HepG2 (cell line): ENCODE measurements around the gene CFAP100. TPM values are rescaled to one million over a fixed set of nuclear protein-coding genes. Genes with fewer than 3 reads are reported as not detected.

Experiments used
- FOXM1 ChIP-seq: sonication (generic); formaldehyde crosslinking; IDR thresholded peaks from 2 replicates; pipeline ENCODE4 v1.5.0; 2020; ENCODE audit warnings: missing genetic modification reagents
- KAT8 ChIP-seq: IDR thresholded peaks from 2 replicates; pipeline ENCODE4 v1.6.1; 2016; ENCODE audit warnings: missing genetic modification reagents, missing compliant biosample characterization
- MTA3 ChIP-seq: sonication (generic); formaldehyde crosslinking; IDR thresholded peaks from 2 replicates; pipeline ENCODE4 v1.4.0; 2020; ENCODE audit warnings: missing genetic modification reagents
- NCOA2 ChIP-seq: sonication (generic); formaldehyde crosslinking; IDR thresholded peaks from 2 replicates; pipeline ENCODE4 v1.8.0; 2022; ENCODE audit warnings: inconsistent platforms
- POLR2AphosphoS5 ChIP-seq: IDR thresholded peaks from 2 replicates; pipeline ENCODE4 v1.6.1; 2012; ENCODE audit warnings: low read depth, low read length
- RBFOX2 ChIP-seq: fragments of 200-400 bp; formaldehyde crosslinking; IDR thresholded peaks from 2 replicates; pipeline ENCODE4 v1.6.1; 2017; ENCODE audit warnings: low read depth, mild to moderate bottlenecking, low read length
- REXO4 ChIP-seq: sonication (generic); formaldehyde crosslinking; IDR thresholded peaks from 2 replicates; pipeline ENCODE4 v1.8.0; 2022; ENCODE audit warnings: missing genetic modification reagents, mild to moderate bottlenecking, borderline replicate concordance
- SMAD9 ChIP-seq: sonication (generic); formaldehyde crosslinking; IDR thresholded peaks from 2 replicates; pipeline ENCODE4 v1.5.1; 2020; ENCODE audit warnings: mild to moderate bottlenecking, missing genetic modification reagents
- SMYD3 ChIP-seq: sonication (generic); formaldehyde crosslinking; IDR thresholded peaks from 2 replicates; pipeline ENCODE4 v1.8.1; 2023; ENCODE audit warnings: mild to moderate bottlenecking, missing genetic modification reagents
- ZIK1 ChIP-seq: sonication (generic); formaldehyde crosslinking; IDR thresholded peaks from 2 replicates; pipeline ENCODE4 v1.5.0; 2020; ENCODE audit warnings: mild to moderate bottlenecking, low read depth, missing genetic modification reagents, borderline replicate concordance
- ZNF121 ChIP-seq: sonication (generic); formaldehyde crosslinking; IDR thresholded peaks from 2 replicates; pipeline ENCODE4 v1.5.0; 2020; ENCODE audit warnings: mild to moderate bottlenecking, missing genetic modification reagents
- ZNF207 ChIP-seq: fragments of 450-650 bp; IDR thresholded peaks from 2 replicates; pipeline ENCODE4 v1.6.1; 2016; ENCODE audit warnings: antibody characterized with exemption, borderline replicate concordance
- ZNF510 ChIP-seq: sonication (generic); formaldehyde crosslinking; IDR thresholded peaks from 2 replicates; pipeline ENCODE4 v1.4.0; 2020; ENCODE audit warnings: low read depth, mild to moderate bottlenecking, missing genetic modification reagents
- ZNF572 ChIP-seq: sonication (generic); formaldehyde crosslinking; IDR thresholded peaks from 2 replicates; pipeline ENCODE4 v1.5.1; 2020; ENCODE audit warnings: mild to moderate bottlenecking, missing genetic modification reagents
- polyA plus RNA-seq, 8 experiments: library from polyadenylated mRNA; depleted of rRNA in 3 of 8; stranded (reverse) in 7 of 8; unstranded in 1 of 8; fragments of >200 nt; fragmentation: Illumina TruSeq in 4 of 8; extraction: Trizol in 4 of 8; gene quantifications; 2 replicates each; pipeline versions ENCODE4 v1.2.1 to v1.2.3, GENCODE V29; 2011 to 2016; ENCODE audit warnings: low read depth in 4 of 8, missing spikeins in 1 of 8, mixed read lengths in 1 of 8; ENCODE audit not compliant: insufficient read depth in 1 of 8
- total RNA-seq, 5 experiments: library from RNA; depleted of rRNA; stranded (reverse); fragments of >200 nt; fragmentation: Illumina TruSeq; extraction: Trizol; gene quantifications; 2 replicates each; pipeline ENCODE4 v1.2.3, GENCODE V29; 2016; ENCODE audit warnings: low read depth in 1 of 5
- TF ChIP-seq, protein P1 (sequence below): sonication (generic); formaldehyde crosslinking; IDR thresholded peaks from 2 replicates; pipeline ENCODE4 v1.4.0; 2020; ENCODE audit warnings: missing genetic modification reagents, low read depth, mild to moderate bottlenecking, borderline replicate concordance
- TF ChIP-seq, protein P2 (sequence below): sonication (generic); formaldehyde crosslinking; IDR thresholded peaks from 2 replicates; pipeline ENCODE4 v1.4.0; 2020; ENCODE audit warnings: mild to moderate bottlenecking, low read depth, missing genetic modification reagents
- TF ChIP-seq, protein P3 (sequence below): sonication (generic); formaldehyde crosslinking; IDR thresholded peaks from 2 replicates; pipeline ENCODE4 v1.5.1; 2020; ENCODE audit warnings: mild to moderate bottlenecking, missing genetic modification reagents, moderate library complexity
- TF ChIP-seq, protein P4 (sequence below): sonication (generic); formaldehyde crosslinking; conservative IDR thresholded peaks from 2 replicates; pipeline ENCODE4 v1.8.1; 2023; ENCODE audit warnings: missing genetic modification reagents
- TF ChIP-seq, protein P5 (sequence below): sonication (generic); formaldehyde crosslinking; IDR thresholded peaks from 2 replicates; pipeline ENCODE4 v1.4.0; 2020; ENCODE audit warnings: missing genetic modification reagents, borderline replicate concordance

The CFAP100 gene
- total and polyA plus RNA-seq, 2 of the 13 experiments (the other 11 are each of a cell fraction or from before 2014, with no cell fraction given): 0.32 TPM; not detected in 1

DNA sequence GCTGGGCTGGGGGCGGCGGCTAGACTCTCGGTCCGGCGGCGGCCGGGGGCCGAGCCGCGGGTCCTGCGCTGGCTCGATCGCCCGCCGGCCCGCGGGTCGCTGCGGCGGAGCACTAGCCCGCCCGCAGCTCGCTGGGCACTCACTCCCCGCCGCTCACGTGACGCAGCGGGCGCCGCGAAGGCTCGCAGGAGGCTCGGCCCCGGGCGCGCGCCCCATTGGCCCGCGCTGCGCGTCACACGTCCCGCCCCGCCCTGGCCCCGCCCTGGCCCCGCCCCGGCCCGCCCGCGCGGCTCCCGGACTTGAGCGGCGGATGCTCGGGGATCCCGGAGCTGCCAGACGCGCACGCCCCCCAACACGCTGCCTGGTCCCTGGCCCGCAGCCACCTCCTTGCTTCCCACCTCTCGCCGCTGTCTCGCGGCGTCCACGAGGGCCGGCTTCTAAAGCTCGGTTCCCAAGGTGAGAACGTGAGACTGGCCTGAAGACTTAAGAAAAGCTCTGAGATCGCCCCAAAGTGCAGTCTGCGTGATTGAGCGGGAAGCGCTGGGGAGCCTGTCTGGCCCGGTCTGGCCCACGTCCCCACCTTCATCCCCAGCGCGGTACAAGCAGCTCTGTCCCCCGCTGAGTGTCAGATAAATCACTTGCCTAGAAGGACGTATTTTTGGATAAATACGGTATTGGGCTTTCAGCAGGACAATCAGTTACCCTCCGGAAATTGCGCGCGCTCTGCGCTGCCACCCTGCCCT is 37.2 kb upstream of the CFAP100 start, which contains the start of gene KLF15 (continued):
- peak; percentile 21; the same call in 1 of the 2 replicates for TF ChIP-seq RBFOX2
- TF ChIP-seq, protein P1, sequence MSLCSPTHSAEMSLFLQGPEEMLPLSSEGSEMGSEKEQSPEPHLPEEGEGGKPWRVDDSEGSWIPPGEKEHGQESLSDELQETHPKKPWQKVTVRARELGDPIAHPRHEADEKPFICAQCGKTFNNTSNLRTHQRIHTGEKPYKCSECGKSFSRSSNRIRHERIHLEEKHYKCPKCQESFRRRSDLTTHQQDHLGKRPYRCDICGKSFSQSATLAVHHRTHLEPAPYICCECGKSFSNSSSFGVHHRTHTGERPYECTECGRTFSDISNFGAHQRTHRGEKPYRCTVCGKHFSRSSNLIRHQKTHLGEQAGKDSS (CRISPR knock-in tag): no peak
- TF ChIP-seq, protein P2, sequence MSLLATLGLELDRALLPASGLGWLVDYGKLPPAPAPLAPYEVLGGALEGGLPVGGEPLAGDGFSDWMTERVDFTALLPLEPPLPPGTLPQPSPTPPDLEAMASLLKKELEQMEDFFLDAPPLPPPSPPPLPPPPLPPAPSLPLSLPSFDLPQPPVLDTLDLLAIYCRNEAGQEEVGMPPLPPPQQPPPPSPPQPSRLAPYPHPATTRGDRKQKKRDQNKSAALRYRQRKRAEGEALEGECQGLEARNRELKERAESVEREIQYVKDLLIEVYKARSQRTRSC (CRISPR knock-in tag): no peak
- TF ChIP-seq FOXM1 (CRISPR knock-in tag): no peak
- TF ChIP-seq, protein P3, sequence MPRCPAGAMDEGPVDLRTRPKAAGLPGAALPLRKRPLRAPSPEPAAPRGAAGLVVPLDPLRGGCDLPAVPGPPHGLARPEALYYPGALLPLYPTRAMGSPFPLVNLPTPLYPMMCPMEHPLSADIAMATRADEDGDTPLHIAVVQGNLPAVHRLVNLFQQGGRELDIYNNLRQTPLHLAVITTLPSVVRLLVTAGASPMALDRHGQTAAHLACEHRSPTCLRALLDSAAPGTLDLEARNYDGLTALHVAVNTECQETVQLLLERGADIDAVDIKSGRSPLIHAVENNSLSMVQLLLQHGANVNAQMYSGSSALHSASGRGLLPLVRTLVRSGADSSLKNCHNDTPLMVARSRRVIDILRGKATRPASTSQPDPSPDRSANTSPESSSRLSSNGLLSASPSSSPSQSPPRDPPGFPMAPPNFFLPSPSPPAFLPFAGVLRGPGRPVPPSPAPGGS (CRISPR knock-in tag): no peak
- TF ChIP-seq ZNF207: no peak
- TF ChIP-seq ZNF572: no peak
- TF ChIP-seq, protein P4, sequence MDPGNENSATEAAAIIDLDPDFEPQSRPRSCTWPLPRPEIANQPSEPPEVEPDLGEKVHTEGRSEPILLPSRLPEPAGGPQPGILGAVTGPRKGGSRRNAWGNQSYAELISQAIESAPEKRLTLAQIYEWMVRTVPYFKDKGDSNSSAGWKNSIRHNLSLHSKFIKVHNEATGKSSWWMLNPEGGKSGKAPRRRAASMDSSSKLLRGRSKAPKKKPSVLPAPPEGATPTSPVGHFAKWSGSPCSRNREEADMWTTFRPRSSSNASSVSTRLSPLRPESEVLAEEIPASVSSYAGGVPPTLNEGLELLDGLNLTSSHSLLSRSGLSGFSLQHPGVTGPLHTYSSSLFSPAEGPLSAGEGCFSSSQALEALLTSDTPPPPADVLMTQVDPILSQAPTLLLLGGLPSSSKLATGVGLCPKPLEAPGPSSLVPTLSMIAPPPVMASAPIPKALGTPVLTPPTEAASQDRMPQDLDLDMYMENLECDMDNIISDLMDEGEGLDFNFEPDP (CRISPR knock-in tag): no peak
- TF ChIP-seq KAT8 (CRISPR knock-in tag): no peak
- TF ChIP-seq MTA3 (CRISPR knock-in tag): no peak
- no peak for TF ChIP-seq ZNF510 (CRISPR knock-in tag)
- TF ChIP-seq REXO4 (CRISPR knock-in tag): no peak
- TF ChIP-seq NCOA2 (CRISPR knock-in tag): no peak
- TF ChIP-seq ZIK1 (CRISPR knock-in tag): no peak
- no peak for TF ChIP-seq SMYD3 (CRISPR knock-in tag)
- no peak for TF ChIP-seq POLR2AphosphoS5
- no peak for TF ChIP-seq ZNF121
- TF ChIP-seq, protein P5, sequence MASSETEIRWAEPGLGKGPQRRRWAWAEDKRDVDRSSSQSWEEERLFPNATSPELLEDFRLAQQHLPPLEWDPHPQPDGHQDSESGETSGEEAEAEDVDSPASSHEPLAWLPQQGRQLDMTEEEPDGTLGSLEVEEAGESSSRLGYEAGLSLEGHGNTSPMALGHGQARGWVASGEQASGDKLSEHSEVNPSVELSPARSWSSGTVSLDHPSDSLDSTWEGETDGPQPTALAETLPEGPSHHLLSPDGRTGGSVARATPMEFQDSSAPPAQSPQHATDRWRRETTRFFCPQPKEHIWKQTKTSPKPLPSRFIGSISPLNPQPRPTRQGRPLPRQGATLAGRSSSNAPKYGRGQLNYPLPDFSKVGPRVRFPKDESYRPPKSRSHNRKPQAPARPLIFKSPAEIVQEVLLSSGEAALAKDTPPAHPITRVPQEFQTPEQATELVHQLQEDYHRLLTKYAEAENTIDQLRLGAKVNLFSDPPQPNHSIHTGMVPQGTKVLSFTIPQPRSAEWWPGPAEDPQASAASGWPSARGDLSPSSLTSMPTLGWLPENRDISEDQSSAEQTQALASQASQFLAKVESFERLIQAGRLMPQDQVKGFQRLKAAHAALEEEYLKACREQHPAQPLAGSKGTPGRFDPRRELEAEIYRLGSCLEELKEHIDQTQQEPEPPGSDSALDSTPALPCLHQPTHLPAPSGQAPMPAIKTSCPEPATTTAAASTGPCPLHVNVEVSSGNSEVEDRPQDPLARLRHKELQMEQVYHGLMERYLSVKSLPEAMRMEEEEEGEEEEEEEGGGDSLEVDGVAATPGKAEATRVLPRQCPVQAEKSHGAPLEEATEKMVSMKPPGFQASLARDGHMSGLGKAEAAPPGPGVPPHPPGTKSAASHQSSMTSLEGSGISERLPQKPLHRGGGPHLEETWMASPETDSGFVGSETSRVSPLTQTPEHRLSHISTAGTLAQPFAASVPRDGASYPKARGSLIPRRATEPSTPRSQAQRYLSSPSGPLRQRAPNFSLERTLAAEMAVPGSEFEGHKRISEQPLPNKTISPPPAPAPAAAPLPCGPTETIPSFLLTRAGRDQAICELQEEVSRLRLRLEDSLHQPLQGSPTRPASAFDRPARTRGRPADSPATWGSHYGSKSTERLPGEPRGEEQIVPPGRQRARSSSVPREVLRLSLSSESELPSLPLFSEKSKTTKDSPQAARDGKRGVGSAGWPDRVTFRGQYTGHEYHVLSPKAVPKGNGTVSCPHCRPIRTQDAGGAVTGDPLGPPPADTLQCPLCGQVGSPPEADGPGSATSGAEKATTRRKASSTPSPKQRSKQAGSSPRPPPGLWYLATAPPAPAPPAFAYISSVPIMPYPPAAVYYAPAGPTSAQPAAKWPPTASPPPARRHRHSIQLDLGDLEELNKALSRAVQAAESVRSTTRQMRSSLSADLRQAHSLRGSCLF (CRISPR knock-in tag): no peak
- TF ChIP-seq SMAD9 (CRISPR knock-in tag): no peak
